ENCODE measurements around the gene SARDH.

DNA sequence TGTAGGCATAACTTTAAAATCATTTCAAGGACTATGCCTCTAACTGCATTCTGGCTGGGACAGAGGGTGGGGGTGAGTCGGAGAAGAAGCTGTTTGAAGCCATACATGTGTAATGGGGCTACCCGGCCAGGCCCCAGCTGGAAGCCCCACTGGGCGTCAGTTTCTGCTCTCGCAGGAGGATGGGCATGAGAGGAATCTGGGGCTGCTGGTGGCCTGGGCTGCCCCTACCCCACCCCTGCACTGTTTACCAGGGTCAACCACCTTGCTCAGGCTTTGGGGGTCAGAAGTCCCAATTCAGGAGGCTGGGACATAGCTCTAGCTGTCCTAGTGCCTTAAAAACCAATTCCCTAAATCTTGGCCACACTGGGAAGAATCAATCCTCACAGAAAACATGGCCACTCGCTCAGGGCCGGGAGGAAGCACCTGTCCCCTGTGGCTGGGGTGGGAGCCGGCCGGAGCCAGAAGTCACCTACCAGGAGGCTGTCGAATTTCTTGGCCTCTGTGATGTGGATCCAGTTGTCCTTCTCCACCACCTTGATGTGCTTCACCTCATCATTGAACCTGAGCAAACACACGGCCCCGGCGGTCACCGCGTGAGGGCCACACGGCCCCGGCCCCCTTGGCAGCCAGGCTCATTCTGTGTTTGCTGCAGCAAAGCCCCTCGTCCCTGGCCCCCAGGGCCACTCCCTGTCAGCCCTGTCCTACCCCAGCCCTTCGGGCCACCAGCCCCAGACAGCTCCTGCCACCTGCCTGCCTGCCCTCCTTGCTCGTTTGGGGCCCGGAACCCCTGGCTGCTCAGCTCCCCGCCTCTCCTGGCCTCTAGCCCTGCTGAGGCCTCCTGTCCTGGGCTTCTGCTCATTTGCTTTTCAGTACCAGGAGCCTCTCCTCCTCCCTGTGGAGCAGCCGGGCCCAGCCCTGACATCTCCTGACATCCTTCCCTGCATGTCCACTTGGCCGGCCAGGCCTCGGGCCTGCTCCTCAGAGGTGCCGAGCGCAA is 33.6 kb upstream of the SARDH start:
- TF ChIP-seq SRSF1 (IDR thresholded peaks at IDR 0.05; ENCODE audit: low read depth, low read length) = no peak
- no peak for TF ChIP-seq LARP7 (IDR thresholded peaks at IDR 0.05)
- no peak for TF ChIP-seq POLR2A (conservative IDR thresholded peaks at IDR 0.05)
- TF ChIP-seq, protein P1, sequence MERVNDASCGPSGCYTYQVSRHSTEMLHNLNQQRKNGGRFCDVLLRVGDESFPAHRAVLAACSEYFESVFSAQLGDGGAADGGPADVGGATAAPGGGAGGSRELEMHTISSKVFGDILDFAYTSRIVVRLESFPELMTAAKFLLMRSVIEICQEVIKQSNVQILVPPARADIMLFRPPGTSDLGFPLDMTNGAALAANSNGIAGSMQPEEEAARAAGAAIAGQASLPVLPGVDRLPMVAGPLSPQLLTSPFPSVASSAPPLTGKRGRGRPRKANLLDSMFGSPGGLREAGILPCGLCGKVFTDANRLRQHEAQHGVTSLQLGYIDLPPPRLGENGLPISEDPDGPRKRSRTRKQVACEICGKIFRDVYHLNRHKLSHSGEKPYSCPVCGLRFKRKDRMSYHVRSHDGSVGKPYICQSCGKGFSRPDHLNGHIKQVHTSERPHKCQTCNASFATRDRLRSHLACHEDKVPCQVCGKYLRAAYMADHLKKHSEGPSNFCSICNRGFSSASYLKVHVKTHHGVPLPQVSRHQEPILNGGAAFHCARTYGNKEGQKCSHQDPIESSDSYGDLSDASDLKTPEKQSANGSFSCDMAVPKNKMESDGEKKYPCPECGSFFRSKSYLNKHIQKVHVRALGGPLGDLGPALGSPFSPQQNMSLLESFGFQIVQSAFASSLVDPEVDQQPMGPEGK (CRISPR knock-in tag; IDR thresholded peaks at IDR 0.05; ENCODE audit: borderline replicate concordance) = no peak
